Large intestine (tissue), 3 donors: Measurements from ENCODE around the gene FMNL1. TPM values are rescaled to one million over a fixed set of nuclear protein-coding genes. Genes with fewer than 3 reads are reported as not detected.

Experiments used
- DNase-seq, 2 donors: peaks; one replicate each; pipeline versions ENCODE4 v3.0.0 to v3.0.0-alpha.2; 2013
- H3K27ac ChIP-seq: one replicate; pipeline ENCODE4 v1.5.1; 2013; ENCODE audit warnings: low read length
- H3K27me3 ChIP-seq: 2 replicates; pipeline ENCODE4 v1.6.1; 2013; ENCODE audit warnings: low read length; ENCODE audit not compliant: control insufficient read depth, insufficient read depth
- H3K36me3 ChIP-seq: 2 replicates; pipeline ENCODE4 v1.6.1; 2013; ENCODE audit warnings: low read length; ENCODE audit not compliant: control insufficient read depth, insufficient read depth
- H3K4me1 ChIP-seq: one replicate; pipeline ENCODE4 v1.6.1; 2013; ENCODE audit warnings: low read length; ENCODE audit not compliant: control insufficient read depth, insufficient read depth
- H3K4me3 ChIP-seq: one replicate; pipeline ENCODE4 v1.5.1; 2013; ENCODE audit warnings: low read length
- H3K9me3 ChIP-seq: one replicate; pipeline ENCODE4 v1.6.1; 2013; ENCODE audit warnings: mild to moderate bottlenecking, low read depth, low read length, moderate library complexity; ENCODE audit not compliant: control insufficient read depth
- WGBS: methylation state at CpG from one replicate; pipeline ENCODE4 v1.1.5; 2013; ENCODE audit warnings: low lambda C conversion rate; ENCODE audit not compliant: insufficient coverage; 5-methylcytosine and 5-hydroxymethylcytosine counted together
- polyA plus RNA-seq: library from polyadenylated mRNA; unstranded; fragments of 120-200 nt; gene quantifications from one replicate; pipeline ENCODE4 v1.2.1, GENCODE V29; 2013

The FMNL1 gene
- polyA plus RNA-seq, 1 donor = 8.5 TPM

GRCh38 chr17:45284176-45285140 is 62.8 kb downstream of the FMNL1 start:
- Histone ChIP-seq H3K9me3 (no peaks in the 10 kb centered on the region), H3K36me3 (peaks cover 56% of the 10 kb centered on the region), H3K4me3 (no peak overlapping the region), H3K27ac (no peak overlapping the region), H3K27me3 (no peaks in the 10 kb centered on the region), H3K4me1 (peaks cover 31% of the 10 kb centered on the region)
- DNase-seq = no peak
- no CpG with 5 or more reads among the region's 21 CpGs for WGBS

- peaks cover 64% of the 10 kb centered on the region for H3K36me3 ChIP-seq
- H3K4me1 ChIP-seq = peaks cover 31% of the 10 kb centered on the region
- H3K9me3 ChIP-seq = no peaks in the 10 kb centered on the region
- H3K27ac ChIP-seq = no peak overlapping the region
- no CpG with 5 or more reads among the region's 5 CpGs for WGBS
- no peaks in the 10 kb centered on the region for H3K27me3 ChIP-seq
- no peak for DNase-seq
- H3K4me3 ChIP-seq = no peak overlapping the region
Observed at GRCh38 chr17:45286286-45286685, 64.6 kb downstream of the FMNL1 start.

GRCh38 chr17:45287526-45288500 is 66.1 kb downstream of the FMNL1 start:
- peaks cover 55% of the 10 kb centered on the region for H3K36me3 ChIP-seq
- no CpG with 5 or more reads among the region's 10 CpGs for WGBS

GRCh38 chr17:45288825-45289224 is 67.1 kb downstream of the FMNL1 start:
- H3K4me1 ChIP-seq = peaks cover 46% of the 10 kb centered on the region
- peaks cover 46% of the 10 kb centered on the region for H3K36me3 ChIP-seq
- peak overlapping the region; percentile 37 for H3K27ac ChIP-seq
- no peak for DNase-seq
- no peaks in the 10 kb centered on the region for H3K9me3 ChIP-seq
- no CpG with 5 or more reads among the region's 10 CpGs for WGBS
- H3K27me3 ChIP-seq = no peaks in the 10 kb centered on the region
- no peak overlapping the region for H3K4me3 ChIP-seq

More at GRCh38 chr17:45287526-45288500, 66.1 kb downstream of the FMNL1 start:
- peak overlapping the region; percentile 70 for H3K27ac ChIP-seq
- peaks cover 41% of the 10 kb centered on the region for H3K4me1 ChIP-seq
- no peaks in the 10 kb centered on the region for H3K27me3 ChIP-seq
- H3K4me3 ChIP-seq = no peak overlapping the region
- DNase-seq = peak; percentile 68 to 87
- no peaks in the 10 kb centered on the region for H3K9me3 ChIP-seq

- H3K4me1 ChIP-seq = peaks cover 54% of the 10 kb centered on the region
- DNase-seq = no peak
- no CpG with 5 or more reads among the region's 15 CpGs for WGBS
Observed at GRCh38 chr17:45289301-45290268, 67.9 kb downstream of the FMNL1 start.

GRCh38 chr17:45290269-45290765 is 68.6 kb downstream of the FMNL1 start:
- 100% methylated on average over 1 of the region's 11 CpGs for WGBS
- no peaks in the 10 kb centered on the region for H3K27me3 ChIP-seq
- no peak overlapping the region for H3K27ac ChIP-seq
- peaks cover 56% of the 10 kb centered on the region for H3K4me1 ChIP-seq
- DNase-seq = no peak
- H3K36me3 ChIP-seq = peaks cover 33% of the 10 kb centered on the region
- H3K9me3 ChIP-seq = no peaks in the 10 kb centered on the region
- no peak overlapping the region for H3K4me3 ChIP-seq

More at GRCh38 chr17:45289301-45290268, 67.9 kb downstream of the FMNL1 start:
- no peak overlapping the region for H3K27ac ChIP-seq
- H3K9me3 ChIP-seq = no peaks in the 10 kb centered on the region
- H3K4me3 ChIP-seq = no peak overlapping the region
- H3K27me3 ChIP-seq = no peaks in the 10 kb centered on the region
- H3K36me3 ChIP-seq = peaks cover 38% of the 10 kb centered on the region

GRCh38 chr17:45291171-45291805 is 69.6 kb downstream of the FMNL1 start:
- peaks cover 56% of the 10 kb centered on the region for H3K4me1 ChIP-seq
- H3K36me3 ChIP-seq = peaks cover 29% of the 10 kb centered on the region
- H3K9me3 ChIP-seq = no peaks in the 10 kb centered on the region
- H3K27me3 ChIP-seq = no peaks in the 10 kb centered on the region
- WGBS = no CpG with 5 or more reads among the region's 5 CpGs
- no peak for DNase-seq
- no peak overlapping the region for H3K4me3 ChIP-seq
- H3K27ac ChIP-seq = no peak overlapping the region

GRCh38 chr17:45292696-45293412 is 71.2 kb downstream of the FMNL1 start:
- H3K27me3 ChIP-seq = no peaks in the 10 kb centered on the region
- DNase-seq = no peak
- H3K27ac ChIP-seq = peak overlapping the region; percentile 58
- no CpG with 5 or more reads among the region's 12 CpGs for WGBS
- H3K4me1 ChIP-seq = peaks cover 55% of the 10 kb centered on the region
- H3K9me3 ChIP-seq = no peaks in the 10 kb centered on the region
- H3K4me3 ChIP-seq = no peak overlapping the region
- peaks cover 19% of the 10 kb centered on the region for H3K36me3 ChIP-seq
